ENCODE results near the gene CD69. TPM values are rescaled to one million over a fixed set of nuclear protein-coding genes. Genes with fewer than 3 reads are reported as not detected.

The CD69 gene
- total and polyA plus RNA-seq, 2 donors: 90.9 to 222 TPM

- peaks cover 4 to 5% of the 10 kb centered on the region in 2 donors for H3K4me1 ChIP-seq (ENCODE audit: control insufficient read depth in 2 of 2, insufficient read depth in 2 of 2, low read length in 2 of 2)
- DNase-seq (ENCODE audit: low read depth in 6 of 9, low spot score in 9 of 9): no peak
- H3K4me3 ChIP-seq (ENCODE audit: low read length in 2 of 2): no peak overlapping the region
- no peaks in the 10 kb centered on the region for H3K9me3 ChIP-seq (ENCODE audit: control insufficient read depth in 2 of 2, insufficient read depth in 1 of 2, low read length in 1 of 2)
- WGBS: 97% methylated on average over 3 of the region's 3 CpGs
- no peaks in the 10 kb centered on the region for H3K36me3 ChIP-seq (ENCODE audit: control insufficient read depth in 2 of 2, insufficient read depth in 2 of 2, low read length in 1 of 2)
- no peaks in the 10 kb centered on the region for H3K27me3 ChIP-seq (ENCODE audit: control insufficient read depth in 2 of 2, insufficient read depth in 1 of 2, low read length in 1 of 2)
- no peak overlapping the region for H3K27ac ChIP-seq (ENCODE audit: low read depth in 1 of 2, low read length in 1 of 2)
Observed at GRCh38 chr12:9784816-9785215, 24.1 kb upstream of the CD69 start.

GRCh38 chr12:9784326-9784725 is 23.6 kb upstream of the CD69 start:
- Histone ChIP-seq H3K4me1 (ENCODE audit: control insufficient read depth in 2 of 2, insufficient read depth in 2 of 2, low read length in 2 of 2) (peaks cover 4 to 5% of the 10 kb centered on the region in 2 donors), H3K4me3 (ENCODE audit: low read length in 2 of 2) (no peak overlapping the region), H3K36me3 (ENCODE audit: control insufficient read depth in 2 of 2, insufficient read depth in 2 of 2, low read length in 1 of 2) (no peaks in the 10 kb centered on the region), H3K27ac (ENCODE audit: low read depth in 1 of 2, low read length in 1 of 2) (no peak overlapping the region), H3K9me3 (ENCODE audit: control insufficient read depth in 2 of 2, insufficient read depth in 1 of 2, low read length in 1 of 2) (no peaks in the 10 kb centered on the region), H3K27me3 (ENCODE audit: control insufficient read depth in 2 of 2, insufficient read depth in 1 of 2, low read length in 1 of 2) (no peaks in the 10 kb centered on the region)
- no peak for DNase-seq (ENCODE audit: low read depth in 6 of 9, low spot score in 9 of 9)
- WGBS: 98% methylated on average over 2 of the region's 2 CpGs

- no peaks in the 10 kb centered on the region for H3K36me3 ChIP-seq (ENCODE audit: control insufficient read depth in 2 of 2, insufficient read depth in 2 of 2, low read length in 1 of 2)
- no peak overlapping the region for H3K4me3 ChIP-seq (ENCODE audit: low read length in 2 of 2)
- H3K27ac ChIP-seq (ENCODE audit: low read depth in 1 of 2, low read length in 1 of 2): no peak overlapping the region
- peaks cover 4 to 5% of the 10 kb centered on the region in 2 donors for H3K4me1 ChIP-seq (ENCODE audit: control insufficient read depth in 2 of 2, insufficient read depth in 2 of 2, low read length in 2 of 2)
- no peaks in the 10 kb centered on the region for H3K27me3 ChIP-seq (ENCODE audit: control insufficient read depth in 2 of 2, insufficient read depth in 1 of 2, low read length in 1 of 2)
- WGBS: 96% methylated on average over 7 of the region's 7 CpGs
- no peak for DNase-seq (ENCODE audit: low read depth in 6 of 9, low spot score in 9 of 9)
- H3K9me3 ChIP-seq (ENCODE audit: control insufficient read depth in 2 of 2, insufficient read depth in 1 of 2, low read length in 1 of 2): no peaks in the 10 kb centered on the region
Observed at GRCh38 chr12:9782547-9783382, 22.1 kb upstream of the CD69 start.

- Histone ChIP-seq H3K9me3 (ENCODE audit: control insufficient read depth in 2 of 2, insufficient read depth in 1 of 2, low read length in 1 of 2) (no peaks in the 10 kb centered on the region), H3K36me3 (ENCODE audit: control insufficient read depth in 2 of 2, insufficient read depth in 2 of 2, low read length in 1 of 2) (no peaks in the 10 kb centered on the region), H3K27ac (ENCODE audit: low read depth in 1 of 2, low read length in 1 of 2) (peak overlapping the region in 1 of 2 donors; percentile 15), H3K4me3 (ENCODE audit: low read length in 2 of 2) (no peak overlapping the region), H3K27me3 (ENCODE audit: control insufficient read depth in 2 of 2, insufficient read depth in 1 of 2, low read length in 1 of 2) (no peaks in the 10 kb centered on the region), H3K4me1 (ENCODE audit: control insufficient read depth in 2 of 2, insufficient read depth in 2 of 2, low read length in 2 of 2) (peaks cover 5 to 7% of the 10 kb centered on the region in 2 donors)
- no peak for DNase-seq (ENCODE audit: low read depth in 6 of 9, low spot score in 9 of 9)
- 53% methylated on average over 2 of the region's 2 CpGs for WGBS
Observed at GRCh38 chr12:9781360-9781759, 20.7 kb upstream of the CD69 start.

GRCh38 chr12:9779209-9779608 is 18.5 kb upstream of the CD69 start:
- Histone ChIP-seq H3K4me1 (ENCODE audit: control insufficient read depth in 2 of 2, insufficient read depth in 2 of 2, low read length in 2 of 2) (peaks cover 12 to 14% of the 10 kb centered on the region in 2 donors), H3K27me3 (ENCODE audit: control insufficient read depth in 2 of 2, insufficient read depth in 1 of 2, low read length in 1 of 2) (no peaks in the 10 kb centered on the region), H3K9me3 (ENCODE audit: control insufficient read depth in 2 of 2, insufficient read depth in 1 of 2, low read length in 1 of 2) (no peaks in the 10 kb centered on the region), H3K36me3 (ENCODE audit: control insufficient read depth in 2 of 2, insufficient read depth in 2 of 2, low read length in 1 of 2) (no peaks in the 10 kb centered on the region), H3K4me3 (ENCODE audit: low read length in 2 of 2) (no peak overlapping the region), H3K27ac (ENCODE audit: low read depth in 1 of 2, low read length in 1 of 2) (no peak overlapping the region)
- WGBS: 77% methylated on average over 4 of the region's 4 CpGs
- no peak for DNase-seq (ENCODE audit: low read depth in 6 of 9, low spot score in 9 of 9)

GRCh38 chr12:9776781-9777180 is 16.1 kb upstream of the CD69 start:
- Histone ChIP-seq H3K36me3 (ENCODE audit: control insufficient read depth in 2 of 2, insufficient read depth in 2 of 2, low read length in 1 of 2) (no peaks in the 10 kb centered on the region), H3K27ac (ENCODE audit: low read depth in 1 of 2, low read length in 1 of 2) (no peak overlapping the region), H3K9me3 (ENCODE audit: control insufficient read depth in 2 of 2, insufficient read depth in 1 of 2, low read length in 1 of 2) (no peaks in the 10 kb centered on the region), H3K4me1 (ENCODE audit: control insufficient read depth in 2 of 2, insufficient read depth in 2 of 2, low read length in 2 of 2) (peaks cover 12 to 16% of the 10 kb centered on the region in 2 donors), H3K4me3 (ENCODE audit: low read length in 2 of 2) (no peak overlapping the region), H3K27me3 (ENCODE audit: control insufficient read depth in 2 of 2, insufficient read depth in 1 of 2, low read length in 1 of 2) (no peaks in the 10 kb centered on the region)
- DNase-seq (ENCODE audit: low read depth in 6 of 9, low spot score in 9 of 9): no peak
- WGBS: 87% methylated on average over 3 of the region's 3 CpGs

- Histone ChIP-seq H3K27ac (ENCODE audit: low read depth in 1 of 2, low read length in 1 of 2) (no peak overlapping the region), H3K4me3 (ENCODE audit: low read length in 2 of 2) (no peak overlapping the region), H3K36me3 (ENCODE audit: control insufficient read depth in 2 of 2, insufficient read depth in 2 of 2, low read length in 1 of 2) (no peaks in the 10 kb centered on the region), H3K4me1 (ENCODE audit: control insufficient read depth in 2 of 2, insufficient read depth in 2 of 2, low read length in 2 of 2) (peaks cover 6 to 11% of the 10 kb centered on the region in 2 donors), H3K27me3 (ENCODE audit: control insufficient read depth in 2 of 2, insufficient read depth in 1 of 2, low read length in 1 of 2) (no peaks in the 10 kb centered on the region), H3K9me3 (ENCODE audit: control insufficient read depth in 2 of 2, insufficient read depth in 1 of 2, low read length in 1 of 2) (no peaks in the 10 kb centered on the region)
- DNase-seq (ENCODE audit: low read depth in 6 of 9, low spot score in 9 of 9): peak in 1 of 9 donors; percentile 55
- 42% methylated on average over 2 of the region's 2 CpGs for WGBS
Observed at GRCh38 chr12:9773216-9773877, 12.6 kb upstream of the CD69 start.

- H3K27ac ChIP-seq (ENCODE audit: low read depth in 1 of 2, low read length in 1 of 2): peak overlapping the region; percentile 70 to 94
- peaks cover 6 to 31% of the 10 kb centered on the region in 2 donors for H3K4me1 ChIP-seq (ENCODE audit: control insufficient read depth in 2 of 2, insufficient read depth in 2 of 2, low read length in 2 of 2)
- peak in 2 of 9 donors; percentile 30 to 57 for DNase-seq (ENCODE audit: low read depth in 6 of 9, low spot score in 9 of 9)
- no peaks in the 10 kb centered on the region for H3K27me3 ChIP-seq (ENCODE audit: control insufficient read depth in 2 of 2, insufficient read depth in 1 of 2, low read length in 1 of 2)
- H3K9me3 ChIP-seq (ENCODE audit: control insufficient read depth in 2 of 2, insufficient read depth in 1 of 2, low read length in 1 of 2): no peaks in the 10 kb centered on the region
- H3K36me3 ChIP-seq (ENCODE audit: control insufficient read depth in 2 of 2, insufficient read depth in 2 of 2, low read length in 1 of 2): no peaks in the 10 kb centered on the region
- H3K4me3 ChIP-seq (ENCODE audit: low read length in 2 of 2): no peak overlapping the region
- 30% methylated on average over 2 of the region's 2 CpGs for WGBS
Observed at GRCh38 chr12:9763025-9763424, 2.3 kb upstream of the CD69 start.

- Histone ChIP-seq H3K27ac (ENCODE audit: low read depth in 1 of 2, low read length in 1 of 2) (peak overlapping the region in 1 of 2 donors; percentile 94), H3K4me3 (ENCODE audit: low read length in 2 of 2) (no peak overlapping the region), H3K4me1 (ENCODE audit: control insufficient read depth in 2 of 2, insufficient read depth in 2 of 2, low read length in 2 of 2) (peaks cover 6 to 31% of the 10 kb centered on the region in 2 donors), H3K27me3 (ENCODE audit: control insufficient read depth in 2 of 2, insufficient read depth in 1 of 2, low read length in 1 of 2) (no peaks in the 10 kb centered on the region), H3K36me3 (ENCODE audit: control insufficient read depth in 2 of 2, insufficient read depth in 2 of 2, low read length in 1 of 2) (no peaks in the 10 kb centered on the region), H3K9me3 (ENCODE audit: control insufficient read depth in 2 of 2, insufficient read depth in 1 of 2, low read length in 1 of 2) (no peaks in the 10 kb centered on the region)
- WGBS: 70% methylated on average over 5 of the region's 5 CpGs
- DNase-seq (ENCODE audit: low read depth in 6 of 9, low spot score in 9 of 9): peak in 1 of 9 donors; percentile 54
Observed at GRCh38 chr12:9762369-9762768, 1.7 kb upstream of the CD69 start.
